ENCODE measurements around the gene NUDT2.

NUDT2 gene

GRCh38 chr9:34385561-34386230 lies 56.3 kb downstream of the NUDT2 start:
- Histone ChIP-seq H3K27me3 (peaks cover 70% of the 10 kb centered on the region), H3K27ac (no peak overlapping the region), H3K4me3 (ENCODE audit: low read depth in 1 of 2, low read length in 1 of 2) (no peak overlapping the region), H3K4me1 (ENCODE audit: control insufficient read depth in 1 of 2, insufficient read depth in 1 of 2, low read depth in 1 of 2, low read length in 1 of 2) (peaks cover 6 to 8% of the 10 kb centered on the region in 2 experiments), H3K9me3 (no peaks in the 10 kb centered on the region), H3K36me3 (no peaks in the 10 kb centered on the region)
- no peak for TF ChIP-seq CTCF (IDR thresholded peaks at IDR 0.05)

- no peak for TF ChIP-seq CTCF (IDR thresholded peaks at IDR 0.05)
- Histone ChIP-seq H3K36me3 (no peaks in the 10 kb centered on the region), H3K4me3 (ENCODE audit: low read depth in 1 of 2, low read length in 1 of 2) (no peak overlapping the region), H3K27ac (no peak overlapping the region), H3K9me3 (no peaks in the 10 kb centered on the region), H3K4me1 (ENCODE audit: control insufficient read depth in 1 of 2, insufficient read depth in 1 of 2, low read depth in 1 of 2, low read length in 1 of 2) (no peaks in the 10 kb centered on the region), H3K27me3 (peaks cover 70% of the 10 kb centered on the region)
Observed at GRCh38 chr9:34386656-34387055, 57.3 kb downstream of the NUDT2 start.

- H3K27ac ChIP-seq = no peak overlapping the region
- no peak for TF ChIP-seq CTCF (IDR thresholded peaks at IDR 0.05)
- H3K9me3 ChIP-seq = no peaks in the 10 kb centered on the region
- H3K4me1 ChIP-seq (ENCODE audit: control insufficient read depth in 1 of 2, insufficient read depth in 1 of 2, low read depth in 1 of 2, low read length in 1 of 2) = no peaks in the 10 kb centered on the region
- H3K4me3 ChIP-seq (ENCODE audit: low read depth in 1 of 2, low read length in 1 of 2) = no peak overlapping the region
- no peaks in the 10 kb centered on the region for H3K36me3 ChIP-seq
- peaks cover 70% of the 10 kb centered on the region for H3K27me3 ChIP-seq
Observed at GRCh38 chr9:34387239-34387638, 57.9 kb downstream of the NUDT2 start.

GRCh38 chr9:34392511-34392910 lies 63.1 kb downstream of the NUDT2 start:
- H3K4me1 ChIP-seq (ENCODE audit: control insufficient read depth in 1 of 2, insufficient read depth in 1 of 2, low read depth in 1 of 2, low read length in 1 of 2) = no peaks in the 10 kb centered on the region
- no peaks in the 10 kb centered on the region for H3K36me3 ChIP-seq
- H3K9me3 ChIP-seq = no peaks in the 10 kb centered on the region
- H3K27ac ChIP-seq = no peak overlapping the region
- H3K4me3 ChIP-seq (ENCODE audit: low read depth in 1 of 2, low read length in 1 of 2) = no peak overlapping the region
- H3K27me3 ChIP-seq = peaks cover 69% of the 10 kb centered on the region
- TF ChIP-seq CTCF (IDR thresholded peaks at IDR 0.05) = no peak

Measured in neutrophil (primary cell).